Measurements from ENCODE around the gene YLPM1. TPM values are rescaled to one million over a fixed set of nuclear protein-coding genes. Genes with fewer than 3 reads are reported as not detected.

The YLPM1 gene
- total and polyA plus RNA-seq, 11 donors = 15.0 to 48.1 (median 25.5) TPM

DNA sequence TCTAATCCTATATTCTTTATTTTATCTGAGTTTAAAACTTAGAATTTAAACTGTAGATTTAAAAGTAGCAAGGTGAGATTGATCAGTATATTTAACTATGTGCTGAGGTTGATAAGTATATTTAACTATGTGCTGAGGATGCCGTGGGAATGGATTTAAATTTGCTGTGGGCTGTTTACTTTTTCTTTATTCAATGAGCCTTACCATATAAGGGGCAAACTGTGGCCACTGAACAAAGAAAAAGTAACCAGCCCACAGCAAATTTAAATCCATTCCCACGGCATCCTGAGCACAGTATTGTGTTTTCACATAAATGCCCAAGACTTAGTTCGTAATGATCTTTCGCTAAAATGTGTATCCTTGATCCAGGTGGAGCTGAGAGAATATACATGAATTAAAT, 69.7 kb downstream of the YLPM1 start:
- peaks cover 0 to 80% (median 50%) of the 10 kb centered on the region in 9 donors for H3K36me3 ChIP-seq

DNA sequence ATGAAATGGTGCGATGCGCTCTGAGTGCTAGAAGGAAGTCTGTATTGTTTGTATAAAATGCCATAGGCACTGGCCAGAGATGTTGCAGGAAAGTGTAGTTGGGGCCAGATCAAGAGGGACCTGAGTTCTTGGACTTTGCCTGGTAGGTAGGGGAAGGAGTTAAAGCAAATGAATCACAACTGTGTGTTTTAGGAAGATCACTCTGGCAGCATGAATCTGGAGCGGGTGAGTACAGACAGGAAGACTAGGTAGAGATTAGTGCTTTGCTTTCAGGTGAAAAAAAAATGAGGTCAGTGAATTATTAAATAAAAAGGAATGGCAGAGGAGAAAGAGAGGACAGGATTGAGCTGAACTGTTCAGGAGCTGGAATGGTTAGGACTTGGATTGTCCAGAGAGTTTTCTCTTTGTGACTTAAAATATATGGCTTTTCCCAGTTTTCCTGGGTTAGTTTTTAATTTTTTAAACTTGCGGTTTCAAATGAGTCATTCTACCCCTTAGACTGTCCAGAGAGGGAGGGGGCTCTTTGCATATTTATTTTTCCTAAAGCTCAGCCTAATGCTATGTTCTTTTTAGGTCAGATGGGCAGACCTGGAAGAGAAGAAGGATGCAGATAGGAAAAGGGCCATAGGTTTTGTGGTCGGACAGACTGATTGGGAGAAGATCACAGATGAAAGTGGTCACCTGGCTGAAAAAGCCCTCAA, 71.7 kb downstream of the YLPM1 start:
- TF ChIP-seq, protein P1, sequence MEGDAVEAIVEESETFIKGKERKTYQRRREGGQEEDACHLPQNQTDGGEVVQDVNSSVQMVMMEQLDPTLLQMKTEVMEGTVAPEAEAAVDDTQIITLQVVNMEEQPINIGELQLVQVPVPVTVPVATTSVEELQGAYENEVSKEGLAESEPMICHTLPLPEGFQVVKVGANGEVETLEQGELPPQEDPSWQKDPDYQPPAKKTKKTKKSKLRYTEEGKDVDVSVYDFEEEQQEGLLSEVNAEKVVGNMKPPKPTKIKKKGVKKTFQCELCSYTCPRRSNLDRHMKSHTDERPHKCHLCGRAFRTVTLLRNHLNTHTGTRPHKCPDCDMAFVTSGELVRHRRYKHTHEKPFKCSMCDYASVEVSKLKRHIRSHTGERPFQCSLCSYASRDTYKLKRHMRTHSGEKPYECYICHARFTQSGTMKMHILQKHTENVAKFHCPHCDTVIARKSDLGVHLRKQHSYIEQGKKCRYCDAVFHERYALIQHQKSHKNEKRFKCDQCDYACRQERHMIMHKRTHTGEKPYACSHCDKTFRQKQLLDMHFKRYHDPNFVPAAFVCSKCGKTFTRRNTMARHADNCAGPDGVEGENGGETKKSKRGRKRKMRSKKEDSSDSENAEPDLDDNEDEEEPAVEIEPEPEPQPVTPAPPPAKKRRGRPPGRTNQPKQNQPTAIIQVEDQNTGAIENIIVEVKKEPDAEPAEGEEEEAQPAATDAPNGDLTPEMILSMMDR (IDR thresholded peaks at IDR 0.05) = no peak
- TF ChIP-seq POLR2A (IDR thresholded peaks at IDR 0.05) = no peak
- Histone ChIP-seq H3K4me3 (no peak overlapping the region), H3K27me3 (no peaks in the 10 kb centered on the region), H3K4me1 (peaks cover 0 to 31% (median 6%) of the 10 kb centered on the region in 12 donors), H3K36me3 (peaks cover 0 to 66% (median 40%) of the 10 kb centered on the region in 9 donors), H3K9me3 (no peaks in the 10 kb centered on the region), H3K27ac (no peak overlapping the region)
- no peak for ATAC-seq
- WGBS, 4 donors = 76 to 95% (median 93%) methylated on average over 4 to 5 of the region's 5 CpGs
- intact Hi-C loops (cut with DNase I) = no loop called here
- no peak for DNase-seq

More for the DNA sequence above, 69.7 kb downstream of the YLPM1 start:
- no peak overlapping the region for H3K27ac ChIP-seq
- WGBS, 4 donors = 96 to 99% (median 96%) methylated on average over 4 of the region's 4 CpGs
- DNase-seq (no peak), ATAC-seq (no peak)
- intact Hi-C loops (cut with DNase I) = no loop called here
- peaks cover 0 to 21% (median 3%) of the 10 kb centered on the region in 12 donors for H3K4me1 ChIP-seq
- no peak overlapping the region for H3K4me3 ChIP-seq
- H3K27me3 ChIP-seq = no peaks in the 10 kb centered on the region
- H3K9me3 ChIP-seq = no peaks in the 10 kb centered on the region
- no peak for TF ChIP-seq POLR2A (IDR thresholded peaks at IDR 0.05)
- TF ChIP-seq, protein P1 (IDR thresholded peaks at IDR 0.05) = no peak

GRCh38 chr14:74835645-74836250, 72.6 kb downstream of the YLPM1 start:
- no peaks in the 10 kb centered on the region for H3K9me3 ChIP-seq
- peak overlapping the region in 1 of 12 donors; percentile 88 for H3K27ac ChIP-seq
- ATAC-seq (no peak), DNase-seq (no peak)
- WGBS, 4 donors = 78 to 90% (median 86%) methylated on average over 7 of the region's 7 CpGs
- no peaks in the 10 kb centered on the region for H3K27me3 ChIP-seq
- peaks cover 0 to 31% (median 6%) of the 10 kb centered on the region in 12 donors for H3K4me1 ChIP-seq
- TF ChIP-seq POLR2A (IDR thresholded peaks at IDR 0.05) = no peak
- TF ChIP-seq, protein P1 (IDR thresholded peaks at IDR 0.05) = no peak
- intact Hi-C loops (cut with DNase I) = no loop called here
- H3K36me3 ChIP-seq = peaks cover 0 to 61% (median 31%) of the 10 kb centered on the region in 9 donors
- H3K4me3 ChIP-seq = no peak overlapping the region

DNA sequence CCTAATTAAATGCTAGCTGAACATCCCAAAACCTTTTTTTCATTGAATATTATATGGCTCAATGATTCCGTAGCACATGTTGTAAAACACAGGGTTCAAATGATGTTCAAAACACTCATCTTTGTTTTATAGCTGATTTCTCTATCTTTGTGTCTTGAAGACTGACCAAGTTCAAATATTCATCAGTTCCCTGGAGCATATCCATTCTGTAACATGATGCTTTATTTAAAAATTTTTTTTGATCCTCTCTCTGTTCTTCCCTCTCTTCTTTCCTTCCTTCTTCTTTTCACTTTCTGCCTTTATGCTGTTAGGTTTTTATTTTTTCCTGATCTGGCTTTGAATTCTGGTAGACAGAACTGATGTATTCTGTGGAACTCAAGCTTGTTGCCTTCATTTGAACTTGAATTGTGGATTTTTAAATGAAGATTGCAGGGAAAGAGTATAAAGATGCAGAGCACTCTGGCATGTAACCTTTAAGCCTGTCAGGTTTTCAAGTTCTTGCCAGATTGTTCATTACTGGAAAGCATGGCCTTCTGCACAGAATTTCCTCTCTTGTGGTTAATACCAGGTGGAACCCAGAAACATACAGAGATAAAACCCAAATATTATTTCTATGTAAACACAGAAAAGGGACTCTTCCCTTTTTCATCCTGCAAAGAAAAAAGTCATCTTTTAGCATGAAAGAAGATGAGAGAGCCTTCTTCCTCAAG, 73.3 kb downstream of the YLPM1 start:
- ATAC-seq (no peak), DNase-seq (no peak)
- Histone ChIP-seq H3K27me3 (no peaks in the 10 kb centered on the region), H3K36me3 (peaks cover 0 to 56% (median 24%) of the 10 kb centered on the region in 9 donors), H3K4me3 (no peak overlapping the region), H3K27ac (peak overlapping the region in 1 of 12 donors; percentile 88), H3K4me1 (peaks cover 0 to 38% (median 6%) of the 10 kb centered on the region in 12 donors), H3K9me3 (no peaks in the 10 kb centered on the region)
- 81 to 91% (median 88%) methylated on average over 1 of the region's 1 CpG for WGBS, 4 donors
- TF ChIP-seq, protein P1 (IDR thresholded peaks at IDR 0.05) = no peak
- no peak for TF ChIP-seq POLR2A (IDR thresholded peaks at IDR 0.05)
- intact Hi-C loops (cut with DNase I) = no loop called here
